Keratinocyte (primary cell): ENCODE results near the gene SNRNP25. TPM values are rescaled to one million over a fixed set of nuclear protein-coding genes. Genes with fewer than 3 reads are reported as not detected.

Source experiments
- DNase-seq: peaks from one replicate; pipeline ENCODE4 v3.0.0-alpha.2; 2011; ENCODE audit warnings: low read depth, missing footprints, low spot score
- FAIRE-seq: peaks from 2 replicates; lab custom pipeline; 2011; peaks lifted over from hg19 to GRCh38; lab: Jason Lieb, UNC
- H2AFZ ChIP-seq: 2 replicates; pipeline ENCODE4 v1.6.0; 2012; ENCODE audit warnings: low read length, control low read depth, inconsistent platforms; ENCODE audit not compliant: control insufficient read depth
- H3K27ac ChIP-seq: 2 replicates; pipeline ENCODE4 v1.5.1; 2011; ENCODE audit warnings: low read length; ENCODE audit not compliant: control insufficient read depth, insufficient read depth
- H3K27me3 ChIP-seq: 3 replicates; pipeline ENCODE4 v1.6.0; 2011; ENCODE audit warnings: low read length; ENCODE audit not compliant: control insufficient read depth, insufficient read depth; ENCODE audit errors: extremely low read depth
- H3K36me3 ChIP-seq, 2 experiments: 2 replicates in 1 of 2; 3 replicates in 1 of 2; pipeline ENCODE4 v1.5.1; 2011; ENCODE audit warnings: low read length in 2 of 2, mild to moderate bottlenecking in 1 of 2; ENCODE audit not compliant: control insufficient read depth in 2 of 2, insufficient read depth in 2 of 2; ENCODE audit errors: extremely low read depth in 1 of 2
- H3K4me1 ChIP-seq: 3 replicates; pipeline ENCODE4 v1.5.1; 2011; ENCODE audit warnings: low read length; ENCODE audit not compliant: control insufficient read depth, insufficient read depth; ENCODE audit errors: extremely low read depth
- H3K4me2 ChIP-seq: 3 replicates; pipeline ENCODE4 v1.6.0; 2011; ENCODE audit warnings: low read depth, low read length; ENCODE audit not compliant: control insufficient read depth, insufficient read depth; ENCODE audit errors: extremely low read depth
- H3K4me3 ChIP-seq, 3 experiments: fragments of 200-600 bp in 1 of 3; sonication (generic) in 1 of 3; 2 replicates in 2 of 3; 3 replicates in 1 of 3; pipeline ENCODE4 v1.5.1; 2011 to 2016; ENCODE audit warnings: low read length in 3 of 3, mild to moderate bottlenecking in 3 of 3, control low read depth in 2 of 3, inconsistent platforms in 1 of 3, low read depth in 1 of 3, mixed read lengths in 1 of 3, mixed run types in 1 of 3, moderate library complexity in 1 of 3; ENCODE audit not compliant: control insufficient read depth in 2 of 3, insufficient read depth in 2 of 3; ENCODE audit errors: extremely low read depth in 1 of 3
- H3K79me2 ChIP-seq: 2 replicates; pipeline ENCODE4 v1.6.0; 2012; ENCODE audit warnings: low read length; ENCODE audit not compliant: control insufficient read depth, insufficient read depth
- H3K9ac ChIP-seq: 3 replicates; pipeline ENCODE4 v1.6.0; 2011; ENCODE audit warnings: low read length; ENCODE audit not compliant: control insufficient read depth, insufficient read depth; ENCODE audit errors: extremely low read depth
- H3K9me1 ChIP-seq: 3 replicates; pipeline ENCODE4 v1.6.0; 2011; ENCODE audit warnings: low read length; ENCODE audit not compliant: control insufficient read depth, insufficient read depth; ENCODE audit errors: extremely low read depth
- H3K9me3 ChIP-seq: 2 replicates; pipeline ENCODE4 v1.5.1; 2012; ENCODE audit warnings: low read depth, low read length; ENCODE audit not compliant: control insufficient read depth
- H4K20me1 ChIP-seq: 3 replicates; pipeline ENCODE4 v1.6.0; 2011; ENCODE audit warnings: low read length; ENCODE audit not compliant: control insufficient read depth, insufficient read depth; ENCODE audit errors: extremely low read depth
- CTCF ChIP-seq, 3 experiments: IDR thresholded peaks in 1 of 3; conservative IDR thresholded peaks in 1 of 3; optimal IDR thresholded peaks in 1 of 3; 2 replicates in 2 of 3; 3 replicates in 1 of 3; pipeline versions ENCODE3 to v1.5.1; 2011; ENCODE audit warnings: low read length in 3 of 3, mild to moderate bottlenecking in 3 of 3, moderate library complexity in 2 of 3, control low read depth in 1 of 3, inconsistent platforms in 1 of 3; ENCODE audit not compliant: insufficient read depth in 2 of 3; ENCODE audit errors: extremely low read depth in 1 of 3
- EZH2 ChIP-seq: IDR thresholded peaks from one replicate; pipeline ENCODE4 v1.6.1; 2012; ENCODE audit warnings: inconsistent platforms, mild to moderate bottlenecking, low read length, moderate library complexity
- dilution Hi-C: fragments of 300-500 bp; cut with MboI; formaldehyde crosslinking; loops from one replicate; pipeline ENCODE4 v1.7.0; 2020; ENCODE audit warnings: low sequenced_read_pairs; ENCODE audit not compliant: extremely low pct_ligation_motif_present
- polyA plus RNA-seq, 5 experiments: library from polyadenylated mRNA; depleted of rRNA in 3 of 5; stranded (reverse) in 3 of 5; stranded (forward) in 1 of 5; unstranded in 1 of 5; fragments of >200 nt; gene quantifications; 1 replicate in 1 of 5; 2 replicates in 3 of 5; 3 replicates in 1 of 5; pipeline versions ENCODE4 v1.2.1 to v1.2.3, GENCODE V29; 2011 to 2012; ENCODE audit warnings: missing spikeins in 2 of 5, low read depth in 1 of 5, low replicate concordance in 1 of 5

Gene SNRNP25
- polyA plus RNA-seq, 1 donor (not counting 4 experiments of a cell fraction or from before 2014, with no cell fraction given): 45.9 TPM

GRCh38 chr16:71210-71539, 17.5 kb downstream of the SNRNP25 start:
- H3K9ac ChIP-seq: peak overlapping the region; percentile 85
- peak overlapping the region; percentile 65 to 84 (median 83) for H3K4me3 ChIP-seq
- H3K4me1 ChIP-seq: peaks cover 24% of the 10 kb centered on the region
- peaks cover 3% of the 10 kb centered on the region for H3K9me1 ChIP-seq
- peaks cover 3 to 5% of the 10 kb centered on the region in 2 experiments for H3K36me3 ChIP-seq
- peaks cover 28% of the 10 kb centered on the region for H3K79me2 ChIP-seq
- no peak overlapping the region for H2AFZ ChIP-seq
- DNase-seq (no peak), FAIRE-seq (no peak)
- H3K9me3 ChIP-seq: no peaks in the 10 kb centered on the region
- H3K4me2 ChIP-seq: peak overlapping the region; percentile 89
- peak overlapping the region; percentile 74 for H3K27ac ChIP-seq
- no peak for TF ChIP-seq CTCF (optimal IDR thresholded peaks at IDR 0.05 in 1 of 3, IDR thresholded peaks at IDR 0.05 in 1 of 3, conservative IDR thresholded peaks at IDR 0.05 in 1 of 3; ENCODE audit: extremely low read depth in 1 of 3, insufficient read depth in 2 of 3, low read length in 3 of 3)
- H4K20me1 ChIP-seq: no peaks in the 10 kb centered on the region
- H3K27me3 ChIP-seq: no peaks in the 10 kb centered on the region
- dilution Hi-C loops: no loop called here

GRCh38 chr16:71540-72401, 18.1 kb downstream of the SNRNP25 start:
- H3K79me2 ChIP-seq: peaks cover 27% of the 10 kb centered on the region
- no peak for DNase-seq
- FAIRE-seq: peak; percentile 89
- dilution Hi-C loops: no loop called here
- no peaks in the 10 kb centered on the region for H3K27me3 ChIP-seq
- H4K20me1 ChIP-seq: no peaks in the 10 kb centered on the region
- no peaks in the 10 kb centered on the region for H3K9me3 ChIP-seq
- H2AFZ ChIP-seq: peak overlapping the region; percentile 16
- H3K9ac ChIP-seq: peak overlapping the region; percentile 85
- H3K9me1 ChIP-seq: peaks cover 3% of the 10 kb centered on the region
- peak overlapping the region; percentile 65 to 84 (median 83) for H3K4me3 ChIP-seq
- TF ChIP-seq CTCF (optimal IDR thresholded peaks at IDR 0.05 in 1 of 3, IDR thresholded peaks at IDR 0.05 in 1 of 3, conservative IDR thresholded peaks at IDR 0.05 in 1 of 3; ENCODE audit: extremely low read depth in 1 of 3, insufficient read depth in 2 of 3, low read length in 3 of 3) (peak in 1 of 3 experiments; percentile 33), EZH2 (no peak)
- H3K27ac ChIP-seq: peak overlapping the region; percentile 74
- H3K4me2 ChIP-seq: peak overlapping the region; percentile 89
- peaks cover 30% of the 10 kb centered on the region for H3K4me1 ChIP-seq
- peaks cover 3 to 5% of the 10 kb centered on the region in 2 experiments for H3K36me3 ChIP-seq
